Esophagus muscularis mucosa (tissue), 4 donors: ENCODE data around the gene CPNE1. TPM values are rescaled to one million over a fixed set of nuclear protein-coding genes. Genes with fewer than 3 reads are reported as not detected.

Source experiments
- DNase-seq: peaks from one replicate; pipeline ENCODE4 v3.0.0-alpha.2; 2017; ENCODE audit errors: extremely low spot score
- H3K27ac ChIP-seq, 4 donors: fragments of 200-600 bp; sonication (generic); replicated peaks in 1 of 4; 1 replicate in 3 of 4; 2 replicates in 1 of 4; pipeline ENCODE4 v1.5.1; 2016 to 2019; ENCODE audit warnings: mild to moderate bottlenecking in 1 of 4
- H3K27me3 ChIP-seq, 4 donors: fragments of 200-600 bp; sonication (generic); one replicate each; pipeline versions ENCODE4 v1.5.1 to v1.6.0; 2016 to 2019
- H3K36me3 ChIP-seq, 4 donors: fragments of 200-600 bp; sonication (generic); one replicate each; pipeline ENCODE4 v1.5.1; 2016 to 2019
- H3K4me1 ChIP-seq, 4 donors: fragments of 200-600 bp; sonication (generic); one replicate each; pipeline ENCODE4 v1.5.1; 2016 to 2019
- H3K4me3 ChIP-seq, 4 donors: fragments of 200-600 bp; sonication (generic); 1 replicate in 2 of 4; 2 replicates in 2 of 4; pipeline ENCODE4 v1.5.1; 2016 to 2019; ENCODE audit warnings: mild to moderate bottlenecking in 4 of 4, moderate library complexity in 1 of 4
- H3K9me3 ChIP-seq, 4 donors: fragments of 200-600 bp; sonication (generic); 1 replicate in 3 of 4; 2 replicates in 1 of 4; pipeline ENCODE4 v1.5.1; 2016 to 2019
- CTCF ChIP-seq, 3 experiments: fragments of 200-600 bp in 2 of 3; fragments of 450-650 bp in 1 of 3; sonication (generic) in 2 of 3; IDR thresholded peaks; one replicate each; pipeline ENCODE4 v1.5.1; 2017 to 2019; ENCODE audit warnings: antibody characterized with exemption in 3 of 3, mild to moderate bottlenecking in 2 of 3, moderate library complexity in 1 of 3
- EP300 ChIP-seq: sonication (generic); formaldehyde crosslinking; IDR thresholded peaks from one replicate; pipeline ENCODE4 v1.6.1; 2017; ENCODE audit warnings: antibody characterized with exemption
- POLR2A ChIP-seq: fragments of 450-650 bp; IDR thresholded peaks from one replicate; pipeline ENCODE4 v1.6.1; 2017; ENCODE audit warnings: antibody characterized with exemption, moderate library complexity, mild to moderate bottlenecking, low read depth
- POLR2AphosphoS5 ChIP-seq, 2 donors: sonication (generic); formaldehyde crosslinking; IDR thresholded peaks; one replicate each; pipeline ENCODE4 v1.6.1; 2017; ENCODE audit warnings: antibody characterized with exemption in 2 of 2
- WGBS: methylation state at CpG from one replicate; pipeline ENCODE4 v1.1.5; 2018; 5-methylcytosine and 5-hydroxymethylcytosine counted together
- intact Hi-C: fragments of 100-400 bp; cut with DNase I; formaldehyde crosslinking; loops from one replicate; pipeline ENCODE4 v1.15.1; 2023
- total RNA-seq, 4 donors: library from RNA; depleted of rRNA; stranded (reverse); fragments of >200 nt; gene quantifications; one replicate each; pipeline versions ENCODE4 v1.1.0 to v1.2.1, GENCODE V29; 2016

The CPNE1 gene
- total RNA-seq, 4 donors from 2014 or later, result 23.0 to 148 (median 99.9) TPM

GRCh38 chr20:35650632-35651031, 14.1 kb downstream of the CPNE1 start:
- intact Hi-C loops, result no loop called here
- H3K4me3 ChIP-seq, result no peak overlapping the region
- WGBS, result 63% methylated on average over 3 of the region's 3 CpGs
- H3K36me3 ChIP-seq, result peaks cover 4 to 31% (median 29%) of the 10 kb centered on the region in 4 donors
- DNase-seq, result no peak
- peak overlapping the region in 3 of 4 donors; percentile 1 to 28 (median 14) for H3K27ac ChIP-seq
- H3K27me3 ChIP-seq, result no peaks in the 10 kb centered on the region
- no peaks in the 10 kb centered on the region for H3K9me3 ChIP-seq
- no peak for TF ChIP-seq CTCF (IDR thresholded peaks at IDR 0.05)
- TF ChIP-seq POLR2A, result no peak
- H3K4me1 ChIP-seq, result peaks cover 13 to 57% (median 49%) of the 10 kb centered on the region in 4 donors

- intact Hi-C loops, result no loop called here
- Histone ChIP-seq H3K27ac (peak overlapping the region in 1 of 4 donors; percentile 9), H3K27me3 (no peaks in the 10 kb centered on the region), H3K4me1 (peaks cover 13 to 64% (median 50%) of the 10 kb centered on the region in 4 donors), H3K9me3 (no peaks in the 10 kb centered on the region), H3K4me3 (no peak overlapping the region), H3K36me3 (peaks cover 2 to 16% (median 16%) of the 10 kb centered on the region in 4 donors)
- no peak for TF ChIP-seq POLR2AphosphoS5 (IDR thresholded peaks at IDR 0.05)
- no peak for TF ChIP-seq POLR2A
- no peak for TF ChIP-seq EP300
- no peak for TF ChIP-seq CTCF (IDR thresholded peaks at IDR 0.05)
- peak; percentile 26 for DNase-seq
These were observed 15.9 kb downstream of the CPNE1 start for GRCh38 chr20:35648836-35649235.

- H3K36me3 ChIP-seq, result no peaks in the 10 kb centered on the region
- peak; percentile 47 for DNase-seq
- no peak overlapping the region for H3K4me3 ChIP-seq
- TF ChIP-seq EP300, result no peak
- H3K27ac ChIP-seq, result no peak overlapping the region
- 94% methylated on average over 2 of the region's 2 CpGs for WGBS
- no peaks in the 10 kb centered on the region for H3K27me3 ChIP-seq
- no peaks in the 10 kb centered on the region for H3K9me3 ChIP-seq
- intact Hi-C loops, result no loop called here
- peaks cover 0 to 32% (median 23%) of the 10 kb centered on the region in 4 donors for H3K4me1 ChIP-seq
These were observed 19.9 kb downstream of the CPNE1 start for GRCh38 chr20:35644806-35645205.

GRCh38 chr20:35643045-35643444, 21.7 kb downstream of the CPNE1 start:
- WGBS, result 94% methylated on average over 4 of the region's 7 CpGs
- H3K27me3 ChIP-seq, result no peaks in the 10 kb centered on the region
- H3K27ac ChIP-seq, result no peak overlapping the region
- peak; percentile 66 for DNase-seq
- no peak overlapping the region for H3K4me3 ChIP-seq
- TF ChIP-seq POLR2AphosphoS5 (IDR thresholded peaks at IDR 0.05), result no peak
- TF ChIP-seq POLR2A, result no peak
- TF ChIP-seq EP300, result no peak
- no peak for TF ChIP-seq CTCF (IDR thresholded peaks at IDR 0.05)
- intact Hi-C loops, result no loop called here
- no peaks in the 10 kb centered on the region for H3K36me3 ChIP-seq
- no peaks in the 10 kb centered on the region for H3K9me3 ChIP-seq
- peaks cover 0 to 20% (median 11%) of the 10 kb centered on the region in 4 donors for H3K4me1 ChIP-seq

- TF ChIP-seq POLR2A (no peak), POLR2AphosphoS5 (IDR thresholded peaks at IDR 0.05) (no peak), CTCF (IDR thresholded peaks at IDR 0.05) (no peak), EP300 (no peak)
- intact Hi-C loops, result no loop called here
These were observed 23.0 kb downstream of the CPNE1 start for GRCh38 chr20:35641743-35642142.

More at GRCh38 chr20:35641743-35642142, 23.0 kb downstream of the CPNE1 start:
- H3K4me3 ChIP-seq, result no peak overlapping the region
- no peak overlapping the region for H3K27ac ChIP-seq
- 88% methylated on average over 4 of the region's 4 CpGs for WGBS
- H3K4me1 ChIP-seq, result peaks cover 0 to 21% (median 14%) of the 10 kb centered on the region in 4 donors
- no peak for DNase-seq
- no peaks in the 10 kb centered on the region for H3K36me3 ChIP-seq
- no peaks in the 10 kb centered on the region for H3K27me3 ChIP-seq
- no peaks in the 10 kb centered on the region for H3K9me3 ChIP-seq
